Keratinocyte (primary cell): ENCODE results near the gene CTNND2.

ENCODE experiments used
- EZH2 ChIP-seq: IDR thresholded peaks from one replicate; pipeline ENCODE4 v1.6.1; 2012; ENCODE audit warnings: inconsistent platforms, mild to moderate bottlenecking, low read length, moderate library complexity
- TF ChIP-seq, protein P1 (sequence below), 3 experiments: IDR thresholded peaks in 1 of 3; conservative IDR thresholded peaks in 1 of 3; optimal IDR thresholded peaks in 1 of 3; 2 replicates in 2 of 3; 3 replicates in 1 of 3; pipeline versions ENCODE3 to v1.5.1; 2011; ENCODE audit warnings: low read length in 3 of 3, mild to moderate bottlenecking in 3 of 3, moderate library complexity in 2 of 3, control low read depth in 1 of 3, inconsistent platforms in 1 of 3; ENCODE audit not compliant: insufficient read depth in 2 of 3; ENCODE audit errors: extremely low read depth in 1 of 3

DNA sequence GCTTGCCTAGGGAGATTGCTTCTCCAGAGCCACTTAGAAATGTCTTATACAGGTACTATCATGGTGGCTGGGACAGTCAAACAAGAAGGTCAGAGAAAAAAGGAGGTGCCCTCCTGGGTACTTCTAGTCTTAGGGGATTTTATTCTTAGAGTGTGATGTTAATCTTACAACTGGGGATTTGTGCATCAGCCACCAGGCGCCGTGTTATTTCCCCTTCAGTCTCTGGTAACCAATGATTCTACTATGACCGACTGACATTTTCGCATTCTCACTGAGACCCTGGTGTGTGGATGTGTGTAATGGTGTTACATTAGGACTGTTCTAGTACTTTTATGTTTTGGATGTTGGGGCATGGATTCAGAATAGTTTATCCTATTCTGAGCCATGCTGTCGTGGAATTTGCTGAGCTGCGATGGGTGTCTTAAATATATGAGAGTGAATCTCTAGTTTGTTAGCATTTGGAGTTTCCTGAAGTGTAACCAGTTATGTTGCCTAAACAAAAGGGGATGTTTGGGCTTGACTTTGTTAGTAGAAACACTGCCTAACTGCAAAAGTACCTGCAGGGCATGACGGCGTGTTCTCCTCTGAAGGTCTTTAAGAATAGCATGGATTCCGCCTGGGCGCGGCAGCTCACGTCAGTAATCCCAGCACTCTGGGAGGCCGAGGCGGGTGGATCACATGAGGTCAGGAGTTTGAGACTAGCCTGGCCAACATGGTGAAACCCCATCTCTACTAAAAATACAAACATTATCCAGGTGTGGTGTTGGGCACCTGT is 968.0 kb downstream of the CTNND2 start:
- TF ChIP-seq, protein P1, sequence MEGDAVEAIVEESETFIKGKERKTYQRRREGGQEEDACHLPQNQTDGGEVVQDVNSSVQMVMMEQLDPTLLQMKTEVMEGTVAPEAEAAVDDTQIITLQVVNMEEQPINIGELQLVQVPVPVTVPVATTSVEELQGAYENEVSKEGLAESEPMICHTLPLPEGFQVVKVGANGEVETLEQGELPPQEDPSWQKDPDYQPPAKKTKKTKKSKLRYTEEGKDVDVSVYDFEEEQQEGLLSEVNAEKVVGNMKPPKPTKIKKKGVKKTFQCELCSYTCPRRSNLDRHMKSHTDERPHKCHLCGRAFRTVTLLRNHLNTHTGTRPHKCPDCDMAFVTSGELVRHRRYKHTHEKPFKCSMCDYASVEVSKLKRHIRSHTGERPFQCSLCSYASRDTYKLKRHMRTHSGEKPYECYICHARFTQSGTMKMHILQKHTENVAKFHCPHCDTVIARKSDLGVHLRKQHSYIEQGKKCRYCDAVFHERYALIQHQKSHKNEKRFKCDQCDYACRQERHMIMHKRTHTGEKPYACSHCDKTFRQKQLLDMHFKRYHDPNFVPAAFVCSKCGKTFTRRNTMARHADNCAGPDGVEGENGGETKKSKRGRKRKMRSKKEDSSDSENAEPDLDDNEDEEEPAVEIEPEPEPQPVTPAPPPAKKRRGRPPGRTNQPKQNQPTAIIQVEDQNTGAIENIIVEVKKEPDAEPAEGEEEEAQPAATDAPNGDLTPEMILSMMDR (optimal IDR thresholded peaks at IDR 0.05 in 1 of 3, IDR thresholded peaks at IDR 0.05 in 1 of 3, conservative IDR thresholded peaks at IDR 0.05 in 1 of 3; ENCODE audit: extremely low read depth in 1 of 3, insufficient read depth in 2 of 3, low read length in 3 of 3), result no peak
- TF ChIP-seq EZH2, result no peak
